Keratinocyte (primary cell): ENCODE results near the gene TRIM26.

Experiments
- EZH2 ChIP-seq: IDR thresholded peaks from one replicate; pipeline ENCODE4 v1.6.1; 2012; ENCODE audit warnings: inconsistent platforms, mild to moderate bottlenecking, low read length, moderate library complexity
- TF ChIP-seq, protein P1 (sequence below), 3 experiments: IDR thresholded peaks in 1 of 3; conservative IDR thresholded peaks in 1 of 3; optimal IDR thresholded peaks in 1 of 3; 2 replicates in 2 of 3; 3 replicates in 1 of 3; pipeline versions ENCODE3 to v1.5.1; 2011; ENCODE audit warnings: low read length in 3 of 3, mild to moderate bottlenecking in 3 of 3, moderate library complexity in 2 of 3, control low read depth in 1 of 3, inconsistent platforms in 1 of 3; ENCODE audit not compliant: insufficient read depth in 2 of 3; ENCODE audit errors: extremely low read depth in 1 of 3

DNA sequence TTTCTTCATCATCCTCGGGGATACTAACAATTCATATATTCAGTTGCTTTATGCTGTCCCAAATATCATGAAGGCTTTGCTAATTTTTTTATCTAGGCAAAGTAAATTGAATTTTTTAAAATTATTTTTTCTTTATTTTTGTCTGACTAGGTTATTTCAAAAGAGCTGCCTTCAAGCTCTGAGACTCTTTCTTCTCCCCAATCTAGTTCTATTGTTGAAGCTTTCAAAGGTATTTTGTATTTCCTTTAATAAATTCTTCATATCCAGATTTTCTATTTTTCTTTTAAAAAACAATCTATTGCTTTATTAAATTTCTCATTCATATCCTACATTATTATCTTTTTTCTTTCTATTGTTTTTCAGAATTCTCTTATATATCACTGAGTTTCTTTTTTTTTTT, 33.1 kb downstream of the TRIM26 start:
- TF ChIP-seq EZH2, result no peak
- TF ChIP-seq, protein P1, sequence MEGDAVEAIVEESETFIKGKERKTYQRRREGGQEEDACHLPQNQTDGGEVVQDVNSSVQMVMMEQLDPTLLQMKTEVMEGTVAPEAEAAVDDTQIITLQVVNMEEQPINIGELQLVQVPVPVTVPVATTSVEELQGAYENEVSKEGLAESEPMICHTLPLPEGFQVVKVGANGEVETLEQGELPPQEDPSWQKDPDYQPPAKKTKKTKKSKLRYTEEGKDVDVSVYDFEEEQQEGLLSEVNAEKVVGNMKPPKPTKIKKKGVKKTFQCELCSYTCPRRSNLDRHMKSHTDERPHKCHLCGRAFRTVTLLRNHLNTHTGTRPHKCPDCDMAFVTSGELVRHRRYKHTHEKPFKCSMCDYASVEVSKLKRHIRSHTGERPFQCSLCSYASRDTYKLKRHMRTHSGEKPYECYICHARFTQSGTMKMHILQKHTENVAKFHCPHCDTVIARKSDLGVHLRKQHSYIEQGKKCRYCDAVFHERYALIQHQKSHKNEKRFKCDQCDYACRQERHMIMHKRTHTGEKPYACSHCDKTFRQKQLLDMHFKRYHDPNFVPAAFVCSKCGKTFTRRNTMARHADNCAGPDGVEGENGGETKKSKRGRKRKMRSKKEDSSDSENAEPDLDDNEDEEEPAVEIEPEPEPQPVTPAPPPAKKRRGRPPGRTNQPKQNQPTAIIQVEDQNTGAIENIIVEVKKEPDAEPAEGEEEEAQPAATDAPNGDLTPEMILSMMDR (optimal IDR thresholded peaks at IDR 0.05 in 1 of 3, IDR thresholded peaks at IDR 0.05 in 1 of 3, conservative IDR thresholded peaks at IDR 0.05 in 1 of 3; ENCODE audit: extremely low read depth in 1 of 3, insufficient read depth in 2 of 3, low read length in 3 of 3), result no peak
